ENCODE measurements around the gene RNF121. TPM values are rescaled to one million over a fixed set of nuclear protein-coding genes. Genes with fewer than 3 reads are reported as not detected.
A peak's percentile ranks its signal among the peaks of the same experiment; 100 is the strongest.

Gene RNF121
- total and polyA plus RNA-seq, 2 donors: 22.5 to 31.8 TPM

DNA sequence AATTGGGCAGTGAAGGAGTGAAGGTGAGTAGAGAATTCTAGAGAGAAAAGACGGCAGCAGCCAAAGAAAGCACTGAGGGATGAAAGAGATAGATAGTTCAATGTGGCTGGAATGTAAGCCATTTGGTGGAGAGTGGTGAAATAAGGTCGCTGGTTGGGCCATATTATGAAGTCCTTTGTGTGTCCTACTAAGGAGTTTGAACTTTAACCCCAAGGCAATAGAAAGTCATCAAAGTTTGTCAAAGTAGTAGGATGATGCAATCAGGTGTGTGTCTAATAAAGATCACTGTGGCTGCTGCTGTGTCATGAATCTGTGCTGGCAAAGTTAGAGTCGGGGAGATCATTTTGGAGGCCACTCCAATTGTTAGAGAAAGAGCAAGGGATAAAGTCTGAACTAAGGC lies 18.7 kb downstream of the RNF121 start:
- WGBS: 86% methylated on average over 3 of the region's 3 CpGs
- Histone ChIP-seq H3K4me1 (ENCODE audit: insufficient read depth) (no peaks in the 10 kb centered on the region), H3K4me3 (ENCODE audit: low read depth, low read length) (no peak overlapping the region), H3K27ac (ENCODE audit: low read depth) (no peak overlapping the region), H3K36me3 (ENCODE audit: insufficient read depth) (no peaks in the 10 kb centered on the region)
- no peak for DNase-seq (ENCODE audit: extremely low spot score)

DNA sequence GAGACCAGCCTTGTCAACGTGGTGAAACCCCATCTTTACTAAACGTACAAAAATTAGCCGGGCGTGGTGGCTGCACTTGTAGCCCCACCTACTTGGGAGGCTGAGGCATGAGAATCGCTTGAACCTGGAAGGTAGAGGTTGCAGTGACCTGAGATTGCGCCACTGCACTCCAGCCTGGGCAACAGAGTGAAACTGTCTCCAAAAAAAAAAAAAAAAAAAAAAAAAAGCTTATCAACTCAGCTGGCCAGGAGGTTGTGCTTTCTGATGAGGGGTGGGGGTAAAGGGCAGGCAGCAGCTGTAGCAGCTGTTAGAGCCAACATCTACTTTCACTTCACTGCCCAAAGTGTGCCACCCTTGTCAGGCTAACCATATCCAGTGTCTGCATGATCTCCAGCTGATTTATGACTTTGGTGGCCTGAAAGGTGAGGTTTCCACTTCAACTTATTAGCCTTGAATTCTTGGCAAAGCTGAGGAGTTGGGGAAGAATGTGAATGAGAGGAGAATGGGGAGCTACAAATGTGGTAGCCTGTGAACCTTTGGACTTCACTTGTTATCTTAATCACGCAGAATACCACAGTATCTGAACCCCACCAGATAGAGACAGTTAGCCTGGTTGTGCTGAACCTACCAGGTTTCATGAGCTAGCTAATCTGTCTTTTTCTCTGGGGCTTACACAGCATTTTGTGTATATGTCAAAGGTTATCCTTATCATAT lies 19.6 kb downstream of the RNF121 start:
- H3K4me1 ChIP-seq (ENCODE audit: insufficient read depth): no peaks in the 10 kb centered on the region
- DNase-seq (ENCODE audit: extremely low spot score): no peak
- WGBS: 84% methylated on average over 7 of the region's 7 CpGs

GRCh38 chr11:71949034-71949433 lies 20.2 kb downstream of the RNF121 start:
- DNase-seq (ENCODE audit: extremely low spot score): no peak

More for the DNA sequence above, 19.6 kb downstream of the RNF121 start:
- Histone ChIP-seq H3K36me3 (ENCODE audit: insufficient read depth) (no peaks in the 10 kb centered on the region), H3K27ac (ENCODE audit: low read depth) (no peak overlapping the region), H3K4me3 (ENCODE audit: low read depth, low read length) (no peak overlapping the region)

GRCh38 chr11:71951741-71952310 lies 23.0 kb downstream of the RNF121 start:
- WGBS: 84% methylated on average over 4 of the region's 4 CpGs
- Histone ChIP-seq H3K4me3 (ENCODE audit: low read depth, low read length) (no peak overlapping the region), H3K27ac (ENCODE audit: low read depth) (no peak overlapping the region), H3K36me3 (ENCODE audit: insufficient read depth) (no peaks in the 10 kb centered on the region), H3K4me1 (ENCODE audit: insufficient read depth) (no peaks in the 10 kb centered on the region)
- DNase-seq (ENCODE audit: extremely low spot score): no peak

More at GRCh38 chr11:71949034-71949433, 20.2 kb downstream of the RNF121 start:
- H3K4me1 ChIP-seq (ENCODE audit: insufficient read depth): no peaks in the 10 kb centered on the region
- H3K36me3 ChIP-seq (ENCODE audit: insufficient read depth): no peaks in the 10 kb centered on the region
- 85% methylated on average over 6 of the region's 6 CpGs for WGBS
- no peak overlapping the region for H3K27ac ChIP-seq (ENCODE audit: low read depth)
- no peak overlapping the region for H3K4me3 ChIP-seq (ENCODE audit: low read depth, low read length)

DNA sequence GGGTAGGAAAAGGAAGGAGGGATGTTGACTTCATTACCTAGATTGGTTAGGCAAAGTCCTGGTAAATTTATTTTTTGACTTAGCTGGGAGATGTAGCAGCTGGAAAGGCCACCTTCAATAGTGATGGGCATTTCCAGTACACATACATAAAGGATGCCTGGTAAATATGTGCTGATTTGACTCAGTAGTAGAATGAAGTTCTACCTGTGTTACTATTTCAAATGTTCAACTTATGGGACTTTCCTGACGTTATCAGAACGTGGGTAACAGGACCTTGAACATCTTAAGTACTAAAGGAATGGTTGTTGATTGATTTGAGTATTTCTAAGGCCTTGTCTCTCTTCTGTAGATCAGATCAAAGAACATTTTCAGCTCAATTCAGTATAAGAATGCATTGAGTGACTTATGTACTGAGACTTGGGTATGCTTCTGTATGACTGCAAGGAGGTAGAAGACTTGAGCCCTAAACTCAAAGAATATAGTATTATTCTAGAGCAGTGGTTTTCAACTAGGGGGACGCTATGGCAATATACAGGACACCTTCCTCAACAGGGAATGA lies 27.1 kb downstream of the RNF121 start:
- Histone ChIP-seq H3K27ac (ENCODE audit: low read depth) (no peak overlapping the region), H3K36me3 (ENCODE audit: insufficient read depth) (no peaks in the 10 kb centered on the region), H3K4me1 (ENCODE audit: insufficient read depth) (no peaks in the 10 kb centered on the region), H3K4me3 (ENCODE audit: low read depth, low read length) (no peak overlapping the region)
- DNase-seq (ENCODE audit: extremely low spot score): no peak
- WGBS: 63% methylated on average over 3 of the region's 3 CpGs

GRCh38 chr11:71962428-71963038 lies 33.7 kb downstream of the RNF121 start:
- H3K27ac ChIP-seq (ENCODE audit: low read depth): peak overlapping the region; percentile 38
- peaks cover 2% of the 10 kb centered on the region for H3K36me3 ChIP-seq (ENCODE audit: insufficient read depth)
- H3K4me1 ChIP-seq (ENCODE audit: insufficient read depth): no peaks in the 10 kb centered on the region
- WGBS: 32% methylated on average over 2 of the region's 2 CpGs
- H3K4me3 ChIP-seq (ENCODE audit: low read depth, low read length): no peak overlapping the region
- no peak for DNase-seq (ENCODE audit: extremely low spot score)

DNA sequence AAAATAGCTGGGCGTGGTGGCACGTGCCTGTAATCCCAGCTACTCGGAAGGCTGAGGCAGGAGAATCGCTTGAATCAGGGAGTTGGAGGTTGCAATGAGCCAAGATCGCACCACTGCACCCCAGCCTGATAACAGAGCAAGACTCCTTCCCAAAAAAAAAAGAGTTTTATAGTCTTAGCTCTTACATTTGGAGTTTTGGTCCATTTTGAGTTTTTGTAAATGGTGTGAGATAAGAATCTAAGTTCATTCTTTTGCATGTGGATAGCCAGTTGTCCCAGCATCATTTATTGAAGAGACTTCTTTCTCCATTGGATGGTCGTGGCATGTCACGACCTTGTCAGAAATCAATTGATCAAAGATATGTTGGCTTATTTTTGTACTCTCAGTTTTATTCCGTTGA lies 34.6 kb downstream of the RNF121 start:
- 92% methylated on average over 8 of the region's 8 CpGs for WGBS
- H3K27ac ChIP-seq (ENCODE audit: low read depth): no peak overlapping the region
- H3K36me3 ChIP-seq (ENCODE audit: insufficient read depth): peaks cover 2% of the 10 kb centered on the region
- H3K4me1 ChIP-seq (ENCODE audit: insufficient read depth): no peaks in the 10 kb centered on the region
- no peak overlapping the region for H3K4me3 ChIP-seq (ENCODE audit: low read depth, low read length)
- DNase-seq (ENCODE audit: extremely low spot score): no peak

DNA sequence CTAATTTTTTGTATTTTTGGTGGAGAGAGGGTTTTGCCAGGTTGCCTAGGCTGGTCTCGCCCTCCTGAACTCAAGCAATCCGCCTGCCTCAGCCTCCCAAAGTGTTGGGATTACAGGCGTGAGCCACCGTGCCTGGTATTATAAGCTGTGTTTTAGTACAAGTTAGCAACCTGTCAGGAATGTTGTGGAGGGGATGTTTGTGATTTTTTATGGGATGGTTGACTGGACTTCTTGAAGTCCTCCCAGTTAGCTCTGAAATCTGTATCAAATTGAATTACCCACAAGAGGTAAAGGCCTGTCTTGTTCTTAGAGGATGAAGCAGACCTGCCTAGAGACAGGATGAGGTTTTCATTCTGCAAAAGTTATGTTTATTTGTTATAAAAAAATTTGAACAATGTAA lies 35.8 kb downstream of the RNF121 start:
- Histone ChIP-seq H3K4me3 (ENCODE audit: low read depth, low read length) (no peak overlapping the region), H3K27ac (ENCODE audit: low read depth) (no peak overlapping the region), H3K36me3 (ENCODE audit: insufficient read depth) (peaks cover 2% of the 10 kb centered on the region), H3K4me1 (ENCODE audit: insufficient read depth) (no peaks in the 10 kb centered on the region)
- 92% methylated on average over 4 of the region's 4 CpGs for WGBS
- DNase-seq (ENCODE audit: extremely low spot score): no peak

DNA sequence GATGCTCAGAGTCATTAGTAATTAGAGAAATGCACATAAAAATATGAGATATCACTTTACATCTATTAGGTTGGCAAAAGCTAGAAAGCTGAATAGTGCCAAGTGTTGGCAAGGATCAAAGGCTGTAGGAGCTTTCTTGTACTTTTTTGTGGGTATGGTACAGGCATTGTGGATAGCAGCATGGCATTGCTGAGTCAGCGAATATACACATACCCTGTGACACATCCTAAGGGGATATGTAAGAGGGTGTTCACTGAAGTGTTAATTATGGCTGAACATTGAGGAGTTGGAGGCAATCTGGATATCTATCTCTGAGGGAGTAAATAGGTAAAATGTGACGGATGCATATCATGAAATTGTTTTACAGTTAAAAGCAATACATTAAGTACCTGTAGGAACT lies 42.8 kb downstream of the RNF121 start:
- no peak overlapping the region for H3K4me3 ChIP-seq (ENCODE audit: low read depth, low read length)
- no peak for DNase-seq (ENCODE audit: extremely low spot score)
- 95% methylated on average over 2 of the region's 2 CpGs for WGBS
- no peak overlapping the region for H3K27ac ChIP-seq (ENCODE audit: low read depth)
- H3K36me3 ChIP-seq (ENCODE audit: insufficient read depth): peaks cover 2% of the 10 kb centered on the region
- no peaks in the 10 kb centered on the region for H3K4me1 ChIP-seq (ENCODE audit: insufficient read depth)

GRCh38 chr11:71976551-71976950 lies 47.7 kb downstream of the RNF121 start:
- Histone ChIP-seq H3K27ac (ENCODE audit: low read depth) (no peak overlapping the region), H3K4me3 (ENCODE audit: low read depth, low read length) (no peak overlapping the region), H3K4me1 (ENCODE audit: insufficient read depth) (no peaks in the 10 kb centered on the region), H3K36me3 (ENCODE audit: insufficient read depth) (no peaks in the 10 kb centered on the region)
- no peak for DNase-seq (ENCODE audit: extremely low spot score)
- WGBS: 92% methylated on average over 5 of the region's 5 CpGs

GRCh38 chr11:71977090-71977489 lies 48.2 kb downstream of the RNF121 start:
- DNase-seq (ENCODE audit: extremely low spot score): no peak
- Histone ChIP-seq H3K36me3 (ENCODE audit: insufficient read depth) (no peaks in the 10 kb centered on the region), H3K4me1 (ENCODE audit: insufficient read depth) (no peaks in the 10 kb centered on the region), H3K4me3 (ENCODE audit: low read depth, low read length) (no peak overlapping the region), H3K27ac (ENCODE audit: low read depth) (no peak overlapping the region)
- WGBS: 75% methylated on average over 1 of the region's 1 CpG

GRCh38 chr11:71977743-71978418 lies 49.0 kb downstream of the RNF121 start:
- Histone ChIP-seq H3K4me1 (ENCODE audit: insufficient read depth) (no peaks in the 10 kb centered on the region), H3K4me3 (ENCODE audit: low read depth, low read length) (no peak overlapping the region), H3K27ac (ENCODE audit: low read depth) (no peak overlapping the region), H3K36me3 (ENCODE audit: insufficient read depth) (no peaks in the 10 kb centered on the region)
- 50% methylated on average over 7 of the region's 7 CpGs for WGBS
- no peak for DNase-seq (ENCODE audit: extremely low spot score)

- H3K4me3 ChIP-seq (ENCODE audit: low read depth, low read length): no peak overlapping the region
- H3K36me3 ChIP-seq (ENCODE audit: insufficient read depth): no peaks in the 10 kb centered on the region
- WGBS: 95% methylated on average over 4 of the region's 4 CpGs
- H3K27ac ChIP-seq (ENCODE audit: low read depth): no peak overlapping the region
- H3K4me1 ChIP-seq (ENCODE audit: insufficient read depth): no peaks in the 10 kb centered on the region
- no peak for DNase-seq (ENCODE audit: extremely low spot score)
Measured at GRCh38 chr11:71979094-71979493, 50.2 kb downstream of the RNF121 start.
